Middle frontal gyrus (tissue), 1 donor: ENCODE results near the gene IFRD1.
"Not testable (repeated sequence)": the region's sequence is repeated elsewhere in the genome, so short reads cannot be mapped to it uniquely, and the experiment has no call there.

Source experiments
- DNase-seq: peaks from one replicate; pipeline ENCODE4 v3.0.0-alpha.2; 2015; ENCODE audit warnings: low spot score; ENCODE audit errors: extremely low spot score

Gene IFRD1

DNA sequence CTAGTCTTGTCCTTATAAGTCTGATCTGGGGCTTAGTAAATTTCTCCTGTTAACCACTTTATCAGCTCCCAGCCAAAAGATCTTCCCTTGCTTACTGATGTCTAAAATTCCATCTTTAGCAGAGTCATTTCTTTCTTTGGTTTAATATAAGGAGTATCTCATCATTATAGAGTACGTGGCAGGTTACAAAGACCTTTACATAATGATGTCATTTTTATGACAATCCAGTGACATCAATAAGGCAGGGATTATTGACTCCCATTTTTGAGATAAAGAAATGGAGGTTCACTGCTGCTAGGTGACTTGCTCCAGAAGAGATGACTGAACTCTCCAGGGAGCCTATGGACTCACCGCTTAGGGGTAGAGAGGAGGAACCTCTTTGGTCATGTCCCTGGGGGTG, 8.1 kb upstream of the IFRD1 start:
- no peak for DNase-seq

DNA sequence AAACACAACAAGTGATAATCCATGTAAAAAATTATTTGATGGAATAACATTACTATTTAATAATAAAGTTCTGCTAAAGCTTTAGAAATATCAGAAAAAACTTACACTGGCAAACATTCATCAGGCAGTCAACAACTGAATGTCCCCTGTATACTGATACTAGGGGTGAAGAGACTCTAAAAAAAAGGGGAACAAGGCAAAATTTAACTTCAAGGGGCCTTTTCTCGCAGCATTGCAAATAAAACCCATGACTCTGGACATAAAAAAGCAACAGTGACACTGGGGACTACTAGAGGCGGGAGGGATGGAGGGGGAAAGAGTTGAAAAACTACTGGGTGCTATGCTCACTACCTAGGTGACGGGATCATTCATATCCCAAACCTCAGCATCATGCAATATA, 5.8 kb upstream of the IFRD1 start:
- DNase-seq: no peak

DNA sequence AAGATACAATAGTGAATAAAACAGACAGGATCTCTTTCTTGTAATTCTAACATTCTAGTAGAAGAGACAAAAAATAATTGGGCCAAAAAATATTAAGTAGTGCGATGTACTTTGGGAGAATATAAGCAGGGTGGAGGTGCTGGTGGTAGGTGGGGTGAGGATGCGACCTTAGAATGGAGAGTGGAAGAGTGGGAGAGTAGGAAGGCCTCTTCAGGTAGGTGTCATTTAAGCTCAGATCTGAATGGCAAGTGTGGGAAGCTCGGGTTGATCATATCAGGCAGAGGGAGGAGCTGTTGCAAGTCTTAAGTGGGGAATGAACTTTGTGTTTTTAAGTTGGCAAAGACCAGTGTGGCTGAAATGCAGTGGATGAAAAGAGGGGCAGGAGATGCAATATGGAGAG, 3.8 kb upstream of the IFRD1 start:
- DNase-seq: no peak

DNA sequence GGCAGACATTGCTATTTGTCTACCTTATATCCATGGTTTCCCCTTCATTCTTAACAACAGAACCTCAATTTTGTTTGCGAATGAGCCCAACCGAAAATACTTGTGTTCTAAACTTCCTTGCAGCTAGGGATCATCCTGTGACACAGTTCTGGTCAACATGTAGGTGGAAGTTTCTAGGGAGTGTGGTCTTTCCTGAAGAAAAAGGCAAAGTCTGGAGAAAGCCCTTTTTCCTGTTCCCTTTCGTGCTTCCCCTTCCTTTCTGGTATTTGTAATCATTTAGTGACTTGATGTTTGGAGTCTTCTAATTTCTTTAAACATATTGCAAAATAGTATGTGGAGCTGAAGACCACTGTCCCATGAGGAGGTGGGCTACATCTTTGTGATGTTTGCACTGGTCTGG, 2.9 kb upstream of the IFRD1 start:
- DNase-seq: no peak

DNA sequence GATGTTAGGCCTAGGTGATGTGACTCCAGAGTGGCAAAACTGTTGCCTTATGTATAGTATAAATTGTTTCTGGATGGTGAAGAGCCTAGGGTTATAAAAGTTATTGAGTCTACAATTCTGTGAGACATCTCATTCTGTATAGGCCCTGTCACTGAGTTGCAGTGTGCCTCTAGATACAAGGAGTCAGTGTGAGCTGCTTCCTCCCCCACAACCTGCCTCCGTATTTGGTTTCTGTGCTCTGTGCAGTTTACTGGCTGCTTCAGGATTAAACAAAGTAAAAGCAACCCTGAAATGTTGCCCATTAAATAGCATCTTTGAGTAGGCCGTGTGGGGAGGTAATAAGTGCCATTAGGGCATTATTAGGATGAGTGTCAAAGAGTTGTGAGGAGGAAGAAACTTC, 1.9 kb upstream of the IFRD1 start:
- DNase-seq: no peak

DNA sequence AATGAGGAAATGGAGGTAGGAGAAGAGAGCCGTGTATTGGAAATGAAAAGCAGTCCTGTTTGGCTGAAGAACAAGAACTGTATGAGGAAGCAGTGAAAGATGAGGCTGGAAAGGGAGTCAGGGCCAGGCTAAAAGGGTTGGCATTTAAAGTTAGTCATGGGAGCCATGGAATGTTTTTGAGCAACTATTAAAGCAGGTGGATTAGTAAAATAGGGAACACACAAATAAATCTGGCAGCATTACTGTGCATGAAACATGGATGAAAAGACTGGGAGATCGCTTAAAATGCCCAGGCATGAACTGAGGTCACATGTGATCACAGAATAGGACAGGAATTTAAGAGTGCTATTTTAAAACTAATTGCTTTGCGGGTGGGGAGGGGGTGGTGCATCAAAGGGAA, 1.4 kb upstream of the IFRD1 start:
- no peak for DNase-seq

DNA sequence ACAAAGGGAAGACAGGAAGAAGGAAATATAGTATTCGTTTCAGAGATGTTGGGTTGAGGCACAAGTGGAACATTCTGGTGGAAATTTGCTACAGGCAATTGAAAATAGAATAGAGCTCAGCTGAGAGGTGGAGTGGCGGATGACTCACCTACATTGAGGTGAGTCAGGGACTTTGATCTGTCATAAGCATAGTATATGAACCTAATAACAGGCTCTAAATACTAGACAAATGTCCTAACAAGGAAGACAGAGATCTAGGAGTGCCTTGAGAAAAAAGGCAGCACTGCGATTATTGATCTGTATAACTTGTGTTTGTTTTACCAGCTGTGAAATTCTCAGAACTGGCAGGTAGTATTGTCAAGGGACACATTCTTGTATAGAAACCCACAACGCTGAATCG, 907 bp upstream of the IFRD1 start:
- DNase-seq: no peak

DNA sequence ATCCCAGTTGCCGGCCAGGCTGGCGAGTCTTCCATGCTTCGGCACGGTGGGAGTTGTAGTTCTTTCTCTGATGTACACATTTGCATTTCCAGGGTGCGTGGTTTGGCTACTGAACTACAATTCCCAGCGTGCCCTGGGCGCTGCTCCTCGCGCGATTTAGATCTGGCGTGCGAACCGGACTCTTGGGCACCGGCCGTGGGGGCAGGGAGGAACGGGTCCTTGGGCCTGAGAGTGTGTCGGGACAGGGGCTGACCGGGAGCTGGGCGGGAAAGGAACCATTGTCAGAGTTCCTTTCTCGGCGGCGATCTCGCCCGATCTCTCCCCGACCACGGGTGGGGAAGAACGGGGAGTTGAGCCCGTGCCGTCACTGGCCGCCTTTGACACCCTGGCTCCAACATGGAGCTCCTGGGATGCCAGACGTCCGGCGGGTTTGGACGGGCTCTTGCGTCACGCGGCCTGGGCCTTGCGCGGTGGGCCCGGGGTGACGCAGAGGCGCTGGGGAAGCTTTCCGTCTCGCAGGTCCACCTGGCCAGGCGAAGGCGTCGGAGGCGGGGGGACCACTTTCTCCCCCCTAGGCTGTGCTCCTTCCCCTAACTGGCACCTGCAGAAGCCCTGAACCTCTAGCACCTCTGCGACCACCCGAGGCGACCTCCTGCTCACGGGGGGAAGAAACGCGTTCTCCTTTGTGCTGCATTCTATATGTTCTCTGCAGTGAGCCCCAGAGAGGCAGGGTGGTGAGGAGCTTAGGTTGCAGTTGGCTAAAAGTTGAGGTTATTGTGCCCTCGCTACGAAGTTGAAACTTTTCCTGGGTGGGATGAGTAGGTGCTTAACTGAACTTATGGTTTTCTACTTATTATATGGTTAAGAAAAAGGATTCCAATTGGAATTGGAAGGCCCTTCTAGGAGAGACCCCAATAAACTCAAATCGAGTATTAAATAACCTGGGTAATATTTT, 824 bp downstream of the IFRD1 start:
- peak; percentile 96 for DNase-seq

DNA sequence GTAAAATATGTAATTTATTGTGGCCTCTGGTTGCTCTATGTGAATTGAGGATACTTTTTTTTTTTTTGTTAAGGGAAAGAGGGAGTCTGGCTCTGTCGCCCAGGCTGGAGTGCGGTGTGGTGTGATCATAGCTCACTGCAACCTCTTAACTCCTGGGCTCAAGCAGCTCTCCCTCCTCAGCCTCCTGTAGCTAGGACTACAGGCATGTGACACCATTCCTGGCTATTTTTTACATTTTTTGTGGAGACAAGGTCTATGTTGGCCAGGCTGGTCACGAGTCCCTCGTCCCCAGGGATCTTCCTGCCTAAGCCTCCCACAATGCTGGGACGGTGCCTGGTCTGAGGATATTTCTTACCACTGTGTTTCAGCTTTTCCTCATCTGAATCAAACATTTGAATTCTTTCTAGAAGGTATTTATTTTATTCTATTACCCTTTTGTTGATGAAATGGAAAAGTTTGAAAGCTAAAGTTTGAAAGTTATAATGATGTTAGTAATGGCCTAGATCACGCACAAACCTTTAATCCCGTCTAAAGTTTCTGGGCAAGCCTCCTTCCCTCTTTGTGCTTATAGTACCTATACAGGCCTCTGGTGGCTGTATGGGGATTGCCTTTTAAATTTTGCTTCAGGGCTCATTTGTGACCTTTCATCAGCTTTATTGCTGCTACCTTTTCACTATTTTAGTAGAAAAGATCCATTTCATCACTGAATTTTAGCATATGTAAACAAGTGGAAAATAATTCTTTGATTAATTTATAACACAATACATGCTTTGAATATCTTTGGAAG, 2.0 kb downstream of the IFRD1 start:
- DNase-seq: no peak

DNA sequence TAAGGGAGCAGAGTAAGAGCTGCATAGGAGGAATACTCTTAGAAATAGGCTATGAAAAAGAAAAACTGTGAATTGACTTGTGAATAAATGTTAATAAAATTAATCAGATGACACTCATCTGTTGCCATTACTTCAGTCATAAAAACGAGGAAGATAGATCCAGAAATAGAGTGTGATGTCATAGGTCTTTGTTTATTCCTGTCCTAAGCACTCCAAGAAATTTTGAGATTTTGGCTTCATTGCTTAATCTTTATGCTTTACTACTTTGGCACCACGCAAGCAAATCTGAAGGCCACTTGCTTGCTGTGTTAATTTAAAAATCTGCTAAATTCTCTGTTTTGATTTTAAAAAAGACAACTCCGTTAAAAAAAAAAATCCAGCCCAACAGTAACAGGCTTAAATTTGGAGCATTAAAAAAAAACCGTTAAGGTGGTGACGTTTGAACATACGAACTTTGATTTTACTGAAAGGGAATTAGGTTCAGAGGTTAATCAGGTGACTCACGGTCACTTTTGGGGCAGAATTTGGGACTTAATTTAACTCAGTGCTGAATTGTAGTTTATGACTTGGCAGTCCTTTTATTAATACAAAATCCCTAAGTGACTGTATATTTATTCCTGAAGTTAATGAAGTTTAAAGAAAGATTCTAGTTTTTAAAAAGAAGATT, 3.4 kb downstream of the IFRD1 start:
- DNase-seq: no peak

DNA sequence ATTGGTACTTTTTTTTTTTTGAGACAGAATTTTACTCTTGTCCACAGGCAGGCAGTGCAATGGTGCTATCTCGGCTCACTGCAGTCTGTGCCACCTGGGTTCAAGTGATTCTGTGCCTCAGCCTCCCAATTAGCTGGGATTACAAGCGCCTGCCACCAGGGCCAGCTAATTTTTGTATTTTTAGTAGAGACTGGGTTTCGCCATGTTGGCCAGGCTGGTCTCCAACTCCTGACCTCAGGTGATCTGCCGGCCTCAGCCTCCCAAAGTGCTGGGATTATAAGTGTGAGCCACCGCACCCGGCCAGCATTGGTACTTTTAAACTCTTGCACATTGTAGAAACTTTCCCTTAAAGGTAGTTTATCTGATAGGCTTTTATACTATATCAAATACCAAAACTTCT, 3.9 kb downstream of the IFRD1 start:
- DNase-seq: not testable (repeated sequence)

DNA sequence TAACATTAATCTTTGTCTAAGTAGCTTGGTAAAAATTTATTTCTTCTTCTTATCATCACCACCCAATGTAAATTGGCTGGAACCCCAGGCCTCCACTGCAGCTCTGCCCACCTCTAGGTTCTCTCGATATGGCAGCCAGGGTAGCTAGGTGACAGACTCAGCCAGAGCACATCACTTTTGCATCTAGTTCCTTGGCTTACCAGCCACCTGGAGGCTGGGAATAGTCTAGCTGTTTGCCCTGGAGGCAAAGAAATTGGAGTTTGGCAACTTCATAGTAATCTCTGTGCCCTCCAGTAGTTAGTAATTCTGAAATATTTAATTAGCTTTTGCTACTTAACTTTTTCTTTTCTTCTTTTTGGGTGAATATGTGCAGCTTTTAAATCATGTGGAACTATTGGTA, 9.4 kb downstream of the IFRD1 start:
- DNase-seq: no peak

DNA sequence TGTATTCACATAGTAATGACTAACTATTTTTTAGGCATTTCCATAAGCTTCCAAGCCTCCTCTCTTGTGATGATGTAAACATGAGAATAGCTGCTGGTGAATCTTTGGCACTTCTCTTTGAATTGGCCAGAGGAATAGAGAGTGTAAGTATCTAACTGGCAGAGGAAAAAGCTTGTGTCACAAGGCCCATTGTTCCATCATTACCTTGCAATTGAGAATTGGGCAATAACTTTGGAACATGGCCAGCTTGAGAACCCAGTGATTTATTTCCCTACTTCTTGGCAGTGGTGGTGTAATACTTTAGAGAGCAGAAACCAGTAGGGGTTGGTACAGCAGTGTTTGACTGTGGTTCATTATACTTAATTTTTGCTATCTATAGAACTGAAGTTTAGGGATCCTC, 12.0 kb downstream of the IFRD1 start:
- no peak for DNase-seq

DNA sequence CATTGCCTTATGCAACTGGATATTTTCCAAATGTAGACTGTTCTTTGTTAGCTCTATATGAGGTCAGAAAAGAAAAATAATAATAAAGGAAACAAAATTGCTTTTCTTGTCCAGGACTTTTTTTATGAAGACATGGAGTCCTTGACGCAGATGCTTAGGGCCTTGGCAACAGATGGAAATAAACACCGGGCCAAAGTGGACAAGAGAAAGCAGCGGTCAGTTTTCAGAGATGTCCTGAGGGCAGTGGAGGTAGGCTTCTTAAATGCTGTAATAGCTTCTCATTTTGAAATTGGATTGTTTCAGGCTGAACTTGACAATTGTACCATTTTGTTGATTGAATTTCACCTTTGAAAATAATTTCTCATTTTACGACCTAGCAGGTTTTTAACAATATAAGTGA, 17.6 kb downstream of the IFRD1 start:
- DNase-seq: no peak

DNA sequence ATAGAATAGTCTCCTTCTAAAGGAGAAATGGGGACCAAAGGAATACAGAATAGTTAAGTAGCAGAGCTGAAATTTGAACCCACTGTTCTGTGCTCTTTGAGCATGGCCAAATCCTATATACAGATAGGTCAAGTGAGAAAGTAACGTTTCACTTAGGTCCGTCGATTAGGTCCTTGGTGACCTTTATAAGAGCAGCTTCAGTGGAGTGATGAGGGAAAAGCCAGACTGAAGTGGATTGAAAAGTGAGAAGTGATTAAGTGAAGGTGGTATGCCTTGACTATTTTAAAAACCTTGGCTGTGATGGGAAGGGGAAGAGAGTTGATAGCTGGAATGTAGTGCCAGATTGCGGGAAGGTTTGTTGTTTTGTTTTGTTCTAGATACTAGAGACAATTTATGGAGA, 19.9 kb downstream of the IFRD1 start:
- DNase-seq: no peak

DNA sequence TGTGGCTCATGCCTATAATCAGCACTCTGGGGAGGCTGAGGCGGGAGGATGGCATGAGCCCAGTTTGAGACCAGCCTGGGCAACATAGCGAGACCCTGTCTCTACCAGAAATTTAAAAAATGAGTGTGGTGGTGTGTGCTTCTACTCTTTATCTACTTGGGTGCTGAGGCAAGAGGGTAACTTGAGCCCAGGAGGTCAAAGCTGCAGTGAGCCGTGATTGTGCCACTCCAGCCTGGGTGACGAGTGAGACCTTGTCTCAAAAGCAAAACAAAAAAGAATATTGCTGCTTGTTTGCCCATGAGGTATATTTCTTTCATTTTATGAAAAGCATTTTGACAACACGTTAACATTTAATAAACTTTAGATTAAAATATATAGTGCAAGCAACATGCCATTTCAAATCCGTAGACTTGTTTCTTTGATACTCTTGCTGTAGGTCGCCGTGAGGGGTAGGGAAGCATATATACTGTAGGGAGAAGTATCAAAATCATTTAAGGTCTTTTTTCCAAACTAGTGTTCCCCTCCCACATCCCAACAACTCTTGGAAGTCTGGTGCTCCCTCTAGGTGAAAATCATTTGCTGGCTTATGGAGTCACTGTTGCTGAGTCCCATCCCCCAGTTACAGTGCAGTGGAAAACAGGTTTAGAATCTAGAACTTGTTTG, 26.3 kb downstream of the IFRD1 start:
- no peak for DNase-seq

DNA sequence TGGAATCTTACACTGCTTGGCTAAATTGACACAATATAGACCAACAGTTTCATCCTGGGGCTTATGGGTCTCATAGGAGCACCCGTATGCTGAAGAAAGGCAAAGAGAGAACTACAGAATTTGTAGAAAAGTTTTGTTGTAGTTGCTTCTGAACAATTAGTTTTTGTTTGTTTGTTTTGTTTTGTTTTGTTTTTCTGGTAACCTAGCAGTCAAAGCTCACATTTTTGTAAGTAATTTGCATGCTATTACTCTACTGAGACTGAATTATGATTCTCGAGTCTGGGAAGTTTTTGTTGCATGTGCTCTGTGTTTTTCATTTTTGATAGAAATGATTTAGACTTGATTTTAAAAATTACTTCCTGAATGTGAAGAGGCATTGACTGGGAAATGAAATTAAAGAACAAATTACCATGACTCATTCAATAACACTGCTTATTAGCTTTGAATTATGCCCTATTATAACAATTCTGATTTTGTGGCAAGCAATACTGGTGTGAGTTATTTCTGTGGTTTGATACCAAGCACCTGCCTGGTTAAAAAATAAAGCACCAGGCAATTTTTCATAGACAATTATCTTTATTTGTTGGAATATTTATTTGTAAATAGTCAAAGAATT, 31.0 kb downstream of the IFRD1 start:
- no peak for DNase-seq

DNA sequence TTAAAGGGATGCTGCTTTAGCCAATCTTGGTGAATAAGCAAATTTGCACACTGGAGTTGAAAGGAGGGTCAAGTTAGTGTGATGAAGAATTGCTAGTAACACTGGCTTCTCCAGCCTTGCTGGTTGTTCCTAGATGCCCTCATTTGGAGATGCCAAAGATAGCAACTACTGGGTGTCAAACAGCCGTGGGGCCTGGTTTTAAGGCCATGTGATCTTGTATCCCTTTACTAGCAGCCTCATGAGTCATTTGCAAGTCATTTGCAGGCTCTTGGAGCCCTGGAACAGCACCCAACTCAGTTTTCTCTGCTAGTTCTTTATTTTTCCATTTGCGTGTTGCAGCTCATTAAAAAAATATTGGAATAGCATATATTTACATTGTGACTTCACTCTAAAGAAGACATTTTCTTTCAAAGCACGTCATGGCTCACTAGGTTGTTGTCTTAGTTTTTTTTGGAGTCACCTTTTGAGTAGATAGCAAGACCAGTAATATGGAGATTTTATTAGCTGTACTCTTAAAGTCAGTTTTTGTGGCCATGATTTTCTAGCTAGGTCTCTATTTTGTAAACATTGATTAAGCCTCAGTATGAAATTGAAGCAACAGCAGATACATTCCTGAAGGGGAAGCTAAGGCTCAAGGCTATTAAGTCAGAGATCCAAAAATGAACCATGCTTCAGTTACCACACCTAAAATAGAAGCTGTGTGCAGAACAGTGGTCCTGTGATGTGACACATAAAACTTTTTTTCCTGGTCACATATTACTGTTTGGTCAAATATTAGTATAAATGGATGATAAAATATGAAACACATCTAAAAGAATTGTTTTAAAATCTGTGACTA, 31.8 kb downstream of the IFRD1 start:
- DNase-seq: no peak

DNA sequence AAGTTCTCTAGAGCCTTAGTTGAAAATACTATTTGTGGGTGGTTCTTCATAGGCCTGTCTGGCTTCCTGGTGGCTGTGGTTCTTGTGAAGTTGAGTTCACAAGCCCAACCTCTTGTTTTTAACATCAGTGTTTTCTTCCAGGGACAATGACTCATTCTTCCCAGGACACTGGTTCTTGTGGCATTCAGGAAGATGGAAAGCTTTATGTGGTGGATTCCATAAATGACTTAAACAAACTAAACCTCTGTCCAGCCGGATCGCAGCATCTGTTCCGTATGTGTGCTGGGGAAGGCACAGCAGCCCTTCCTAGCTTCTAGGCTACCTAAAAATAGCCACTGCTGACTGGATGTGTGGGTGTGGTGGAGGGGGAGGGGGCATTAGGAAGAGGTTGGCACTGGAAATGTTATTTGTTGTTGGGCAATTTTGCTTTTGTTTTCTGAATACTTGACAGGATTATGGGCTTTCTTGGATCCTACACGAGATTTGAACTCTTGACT, 34.5 kb downstream of the IFRD1 start:
- no peak for DNase-seq

DNA sequence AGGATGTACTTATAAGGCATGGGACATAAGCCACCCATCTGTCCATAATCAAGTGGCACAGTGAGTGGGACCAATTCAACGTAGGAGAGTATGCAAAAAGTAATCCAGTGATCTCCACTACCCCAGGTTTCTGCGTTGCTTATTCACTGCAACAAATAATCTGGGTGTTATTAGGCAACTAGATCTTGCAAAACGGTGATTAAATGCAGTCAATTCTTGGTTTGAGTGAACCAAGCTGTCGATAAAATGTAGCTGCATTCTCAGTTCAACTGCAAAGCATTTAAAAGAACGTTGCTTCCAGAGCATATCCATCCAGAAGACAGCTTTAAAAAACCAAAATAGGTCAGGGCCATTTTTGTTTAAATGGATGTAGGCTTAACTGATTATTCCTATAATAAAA, 35.5 kb downstream of the IFRD1 start:
- no peak for DNase-seq
